Measurements from ENCODE around the gene DUS3L. TPM values are rescaled to one million over a fixed set of nuclear protein-coding genes. Genes with fewer than 3 reads are reported as not detected.

Gene DUS3L
- polyA plus RNA-seq, 1 donor (not counting 4 experiments of a cell fraction or from before 2014, with no cell fraction given) = 12.0 TPM

- Histone ChIP-seq H2AFZ (ENCODE audit: control insufficient read depth, low read length) (no peak overlapping the region), H3K9ac (ENCODE audit: control insufficient read depth, extremely low read depth, insufficient read depth, low read length) (no peak overlapping the region), H3K9me1 (ENCODE audit: control insufficient read depth, extremely low read depth, insufficient read depth, low read length) (no peaks in the 10 kb centered on the region), H3K4me1 (ENCODE audit: control insufficient read depth, extremely low read depth, insufficient read depth, low read length) (no peaks in the 10 kb centered on the region), H3K4me3 (ENCODE audit: control insufficient read depth in 2 of 3, extremely low read depth in 1 of 3, insufficient read depth in 2 of 3, low read depth in 1 of 3, low read length in 3 of 3) (no peak overlapping the region), H3K9me3 (ENCODE audit: control insufficient read depth, low read depth, low read length) (no peaks in the 10 kb centered on the region), H3K27ac (ENCODE audit: control insufficient read depth, insufficient read depth, low read length) (no peak overlapping the region), H3K27me3 (ENCODE audit: control insufficient read depth, extremely low read depth, insufficient read depth, low read length) (peaks cover 15% of the 10 kb centered on the region), H3K79me2 (ENCODE audit: control insufficient read depth, insufficient read depth, low read length) (no peaks in the 10 kb centered on the region), H3K36me3 (ENCODE audit: control insufficient read depth in 2 of 2, extremely low read depth in 1 of 2, insufficient read depth in 2 of 2, low read length in 2 of 2) (no peaks in the 10 kb centered on the region), H4K20me1 (ENCODE audit: control insufficient read depth, extremely low read depth, insufficient read depth, low read length) (no peaks in the 10 kb centered on the region), H3K4me2 (ENCODE audit: control insufficient read depth, extremely low read depth, insufficient read depth, low read depth, low read length) (no peak overlapping the region)
- FAIRE-seq = no peak
- dilution Hi-C loops (cut with MboI; ENCODE audit: extremely low pct_ligation_motif_present, low sequenced_read_pairs) = no loop called here
- TF ChIP-seq CTCF (optimal IDR thresholded peaks at IDR 0.05 in 1 of 3, IDR thresholded peaks at IDR 0.05 in 1 of 3, conservative IDR thresholded peaks at IDR 0.05 in 1 of 3; ENCODE audit: extremely low read depth in 1 of 3, insufficient read depth in 2 of 3, low read length in 3 of 3) (no peak), EZH2 (IDR thresholded peaks at IDR 0.05; ENCODE audit: low read length) (no peak)
- no peak for DNase-seq (ENCODE audit: low read depth, low spot score)
Observed at GRCh38 chr19:5831159-5831558, 40.2 kb upstream of the DUS3L start.

DNA sequence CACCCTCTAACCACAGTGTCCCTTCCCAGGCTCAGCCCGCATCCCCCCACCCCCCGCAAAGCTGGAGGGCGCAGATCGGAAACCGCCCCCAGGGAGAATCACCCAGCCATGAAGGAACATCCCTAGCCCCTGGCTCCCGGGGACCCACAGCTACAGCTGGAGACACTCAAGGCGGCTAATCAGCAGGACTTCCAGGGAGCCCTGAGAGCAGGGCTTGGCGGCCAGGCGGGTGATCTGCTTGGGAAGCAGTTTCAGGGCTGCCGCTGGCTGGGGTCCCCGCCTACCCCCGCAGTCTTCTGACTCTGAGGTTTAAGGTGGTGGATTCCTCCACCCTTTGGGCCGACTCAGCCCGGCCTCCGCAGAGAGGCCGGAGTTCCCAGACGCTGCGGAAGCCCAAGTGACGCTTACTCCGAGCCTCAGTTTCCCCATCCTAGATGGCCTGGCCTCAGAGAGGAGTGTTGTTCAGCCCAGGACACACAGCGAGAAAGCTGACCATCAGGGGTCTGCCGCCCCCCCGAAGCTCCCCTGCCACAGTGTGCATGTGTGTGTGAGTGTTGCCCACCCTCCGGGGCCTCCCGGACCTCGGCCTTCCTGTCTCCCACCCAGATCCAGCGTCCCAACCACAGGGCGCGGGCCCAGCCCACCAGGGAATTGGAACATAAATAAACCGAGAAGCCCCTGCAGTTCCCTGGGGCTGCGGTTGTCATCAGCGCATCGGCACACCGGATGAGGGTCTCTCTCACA is 38.8 kb upstream of the DUS3L start:
- Histone ChIP-seq H3K9ac (ENCODE audit: control insufficient read depth, extremely low read depth, insufficient read depth, low read length) (no peak overlapping the region), H3K9me3 (ENCODE audit: control insufficient read depth, low read depth, low read length) (no peaks in the 10 kb centered on the region), H3K4me1 (ENCODE audit: control insufficient read depth, extremely low read depth, insufficient read depth, low read length) (no peaks in the 10 kb centered on the region), H3K79me2 (ENCODE audit: control insufficient read depth, insufficient read depth, low read length) (no peaks in the 10 kb centered on the region), H3K27me3 (ENCODE audit: control insufficient read depth, extremely low read depth, insufficient read depth, low read length) (peaks cover 15% of the 10 kb centered on the region), H4K20me1 (ENCODE audit: control insufficient read depth, extremely low read depth, insufficient read depth, low read length) (no peaks in the 10 kb centered on the region), H3K27ac (ENCODE audit: control insufficient read depth, insufficient read depth, low read length) (no peak overlapping the region), H3K4me2 (ENCODE audit: control insufficient read depth, extremely low read depth, insufficient read depth, low read depth, low read length) (no peak overlapping the region), H3K9me1 (ENCODE audit: control insufficient read depth, extremely low read depth, insufficient read depth, low read length) (no peaks in the 10 kb centered on the region), H3K4me3 (ENCODE audit: control insufficient read depth in 2 of 3, extremely low read depth in 1 of 3, insufficient read depth in 2 of 3, low read depth in 1 of 3, low read length in 3 of 3) (no peak overlapping the region), H2AFZ (ENCODE audit: control insufficient read depth, low read length) (no peak overlapping the region), H3K36me3 (ENCODE audit: control insufficient read depth in 2 of 2, extremely low read depth in 1 of 2, insufficient read depth in 2 of 2, low read length in 2 of 2) (no peaks in the 10 kb centered on the region)
- FAIRE-seq (no peak), DNase-seq (ENCODE audit: low read depth, low spot score) (no peak)
- dilution Hi-C loops (cut with MboI; ENCODE audit: extremely low pct_ligation_motif_present, low sequenced_read_pairs) = no loop called here
- TF ChIP-seq CTCF (optimal IDR thresholded peaks at IDR 0.05 in 1 of 3, IDR thresholded peaks at IDR 0.05 in 1 of 3, conservative IDR thresholded peaks at IDR 0.05 in 1 of 3; ENCODE audit: extremely low read depth in 1 of 3, insufficient read depth in 2 of 3, low read length in 3 of 3) (no peak), EZH2 (IDR thresholded peaks at IDR 0.05; ENCODE audit: low read length) (no peak)
